Tibial nerve (tissue), 4 donors: ENCODE measurements around the gene TMEM61.

Experiments
- CTCF ChIP-seq, 5 experiments: fragments of 200-600 bp in 3 of 5; fragments of 450-650 bp in 2 of 5; sonication (generic) in 3 of 5; IDR thresholded peaks; one replicate each; pipeline ENCODE4 v1.5.1; 2016 to 2019; ENCODE audit warnings: antibody characterized with exemption in 5 of 5, mild to moderate bottlenecking in 3 of 5, moderate library complexity in 2 of 5
- EP300 ChIP-seq, 2 donors: sonication (generic); formaldehyde crosslinking; IDR thresholded peaks; one replicate each; pipeline ENCODE4 v1.6.1; 2017; ENCODE audit warnings: antibody characterized with exemption in 2 of 2, mild to moderate bottlenecking in 1 of 2

GRCh38 chr1:54998677-54999076, 18.2 kb downstream of the TMEM61 start, which contains the start of gene BSND:
- TF ChIP-seq CTCF (IDR thresholded peaks at IDR 0.05): no peak
- no peak for TF ChIP-seq EP300 (IDR thresholded peaks at IDR 0.05)
